HG02759 (cell line): ENCODE measurements around the gene JMY.

Experiments
- ATAC-seq: cut with Tn5 transposase; IDR thresholded peaks from one replicate; pipeline ENCODE4 v1.9.1; 2021; ENCODE audit warnings: mild to moderate bottlenecking, moderate library complexity; ENCODE audit not compliant: unreplicated experiment

The JMY gene, protein sequence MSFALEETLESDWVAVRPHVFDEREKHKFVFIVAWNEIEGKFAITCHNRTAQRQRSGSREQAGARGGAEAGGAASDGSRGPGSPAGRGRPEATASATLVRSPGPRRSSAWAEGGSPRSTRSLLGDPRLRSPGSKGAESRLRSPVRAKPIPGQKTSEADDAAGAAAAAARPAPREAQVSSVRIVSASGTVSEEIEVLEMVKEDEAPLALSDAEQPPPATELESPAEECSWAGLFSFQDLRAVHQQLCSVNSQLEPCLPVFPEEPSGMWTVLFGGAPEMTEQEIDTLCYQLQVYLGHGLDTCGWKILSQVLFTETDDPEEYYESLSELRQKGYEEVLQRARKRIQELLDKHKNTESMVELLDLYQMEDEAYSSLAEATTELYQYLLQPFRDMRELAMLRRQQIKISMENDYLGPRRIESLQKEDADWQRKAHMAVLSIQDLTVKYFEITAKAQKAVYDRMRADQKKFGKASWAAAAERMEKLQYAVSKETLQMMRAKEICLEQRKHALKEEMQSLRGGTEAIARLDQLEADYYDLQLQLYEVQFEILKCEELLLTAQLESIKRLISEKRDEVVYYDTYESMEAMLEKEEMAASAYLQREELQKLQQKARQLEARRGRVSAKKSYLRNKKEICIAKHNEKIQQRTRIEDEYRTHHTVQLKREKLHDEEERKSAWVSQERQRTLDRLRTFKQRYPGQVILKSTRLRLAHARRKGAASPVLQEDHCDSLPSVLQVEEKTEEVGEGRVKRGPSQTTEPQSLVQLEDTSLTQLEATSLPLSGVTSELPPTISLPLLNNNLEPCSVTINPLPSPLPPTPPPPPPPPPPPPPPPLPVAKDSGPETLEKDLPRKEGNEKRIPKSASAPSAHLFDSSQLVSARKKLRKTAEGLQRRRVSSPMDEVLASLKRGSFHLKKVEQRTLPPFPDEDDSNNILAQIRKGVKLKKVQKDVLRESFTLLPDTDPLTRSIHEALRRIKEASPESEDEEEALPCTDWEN

DNA sequence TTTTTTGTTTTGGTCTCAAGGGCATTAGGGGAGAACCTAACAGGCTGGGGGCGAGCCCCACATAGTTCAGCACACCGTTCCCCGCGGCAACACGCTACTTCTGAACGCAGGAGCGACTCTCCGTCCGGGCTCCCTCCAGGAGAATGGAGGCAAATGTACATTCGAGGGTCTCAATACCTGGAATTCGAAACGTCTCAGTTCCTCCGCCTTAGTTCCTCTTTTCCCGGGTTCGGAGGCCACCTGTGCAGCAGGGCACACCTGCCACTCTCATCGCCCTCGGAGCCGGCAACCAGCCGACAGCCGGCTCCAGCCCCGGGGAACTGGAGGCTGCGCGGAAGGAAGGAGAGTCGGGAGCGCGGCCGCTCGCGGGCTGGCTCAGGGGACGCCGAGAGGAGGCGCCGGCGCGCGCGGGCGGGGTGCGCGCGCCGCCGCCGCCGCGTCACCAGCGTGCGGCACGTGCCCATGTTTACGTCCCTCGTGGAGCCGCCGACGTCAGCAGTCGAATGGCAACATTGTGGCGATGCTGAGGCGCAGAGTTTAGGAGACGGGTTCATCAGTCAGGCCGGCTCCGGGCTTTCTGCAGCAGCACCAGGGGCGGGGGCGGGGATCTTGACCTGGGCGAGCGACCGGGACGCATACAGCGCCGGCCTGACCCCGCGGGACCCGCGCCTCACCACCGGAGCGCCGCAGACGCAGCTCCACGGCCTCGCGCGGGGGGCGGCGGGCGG, at the start of gene JMY:
JMY (plus strand) TSS at position 498 of the 728 bp plus-strand sequence. CDS start 520 bp downstream, outside the sequence.
- ATAC-seq, result peak; percentile 85

DNA sequence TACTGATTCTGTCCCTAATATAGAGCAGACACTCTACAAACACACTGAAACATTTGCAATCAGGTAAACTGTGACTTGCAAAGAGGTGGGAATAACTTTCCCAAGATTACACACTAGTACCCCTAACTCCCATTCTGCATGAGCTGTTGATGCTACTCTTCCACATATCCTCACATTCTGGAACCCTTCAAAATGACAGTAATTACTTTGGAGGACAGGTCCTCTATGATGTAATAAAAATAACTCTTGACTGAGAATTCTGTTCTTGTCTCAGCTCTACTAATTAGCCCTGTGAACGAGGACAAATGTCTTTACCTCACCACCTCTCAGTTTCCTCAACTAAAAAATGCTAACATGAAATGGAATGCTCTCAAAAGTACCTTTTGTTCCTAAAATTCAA, 49.5 kb upstream of the JMY start:
- ATAC-seq, result no peak

DNA sequence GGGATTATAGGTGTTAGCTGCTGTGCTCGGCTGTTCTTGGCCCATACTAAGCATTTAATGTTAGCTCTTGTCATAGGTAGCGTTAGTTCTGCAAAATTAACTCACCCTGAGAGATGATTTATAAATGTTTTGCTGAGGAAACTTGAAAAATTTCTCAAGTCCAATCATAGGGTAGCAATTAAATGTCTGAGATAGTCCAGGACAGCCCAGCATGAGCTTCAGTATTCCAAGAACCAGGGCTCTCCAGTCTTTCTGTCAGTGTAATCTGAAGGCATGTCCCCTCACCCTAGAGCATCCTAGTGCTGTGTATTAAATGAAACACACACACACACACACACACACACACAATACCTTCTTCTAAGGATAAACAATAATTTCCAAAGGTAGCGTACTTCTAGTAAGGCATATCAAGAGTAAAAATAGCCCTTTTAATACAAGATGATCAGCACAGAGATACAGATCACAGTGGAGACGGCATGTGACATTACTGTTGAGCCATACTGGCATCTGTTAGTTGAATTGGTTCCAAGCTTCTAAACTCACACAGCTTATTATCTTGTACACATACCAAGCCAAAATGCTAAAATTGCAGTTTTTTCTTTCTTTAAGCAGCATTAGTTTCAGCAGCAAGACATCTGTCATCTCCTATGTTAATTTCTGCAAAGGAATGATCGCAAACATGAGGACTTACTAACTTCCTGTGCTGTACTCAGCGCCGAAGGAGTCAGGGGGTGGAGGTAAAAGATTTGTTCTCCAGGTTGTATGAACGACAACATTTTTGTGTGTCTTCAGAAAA, 46.3 kb upstream of the JMY start:
- ATAC-seq, result no peak

DNA sequence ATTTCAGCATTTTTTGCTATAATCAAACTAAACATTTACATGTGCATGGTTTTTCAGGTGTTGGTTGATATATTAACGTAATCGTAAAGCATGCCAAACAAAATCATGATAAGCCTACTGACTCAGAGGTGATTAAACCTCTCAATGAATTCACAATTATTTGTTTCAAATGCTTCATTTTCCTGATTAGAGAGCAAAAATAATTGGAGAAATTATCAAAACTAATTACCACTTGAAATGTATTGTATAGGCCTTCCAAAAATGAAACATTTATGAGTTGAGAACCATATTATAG, 45.7 kb upstream of the JMY start:
- ATAC-seq, result no peak

DNA sequence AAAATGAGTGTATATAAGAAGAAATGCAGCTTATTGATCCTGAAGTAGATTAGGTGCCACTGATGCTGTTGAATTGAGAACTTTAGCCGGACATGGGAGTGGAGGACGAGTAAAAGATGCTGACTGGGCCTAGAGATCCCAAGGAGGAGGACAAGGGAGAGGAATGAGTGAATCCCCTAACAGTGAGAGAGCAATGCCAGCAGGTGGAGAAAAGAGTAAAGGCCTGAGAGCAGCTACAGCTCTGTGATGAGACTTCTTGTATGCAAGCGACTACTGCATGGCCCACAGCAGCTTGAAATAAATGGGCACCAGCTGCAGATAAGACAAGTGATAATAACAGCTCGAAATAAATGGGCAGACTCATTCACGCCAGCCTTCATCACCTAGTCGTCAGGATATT, 44.5 kb upstream of the JMY start:
- no peak for ATAC-seq

DNA sequence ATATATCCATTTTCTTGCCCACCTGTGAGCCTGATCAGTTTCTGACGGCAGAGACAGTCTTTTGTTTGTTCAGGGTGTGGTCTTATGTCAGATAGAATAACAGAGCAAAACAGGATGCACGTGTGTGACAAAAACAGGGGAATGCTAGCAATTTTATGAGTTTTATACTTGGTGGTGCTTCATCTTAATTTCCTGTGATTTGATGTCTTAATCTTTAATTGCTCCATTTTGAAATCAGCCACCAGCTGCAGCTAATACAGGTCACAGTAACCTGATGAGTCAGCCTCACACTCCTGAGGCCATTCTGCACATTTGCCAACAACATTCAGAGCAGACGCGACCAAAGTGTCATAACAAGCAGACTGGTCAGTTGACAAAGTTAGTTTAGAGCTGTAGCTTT, 42.3 kb upstream of the JMY start:
- ATAC-seq, result no peak

DNA sequence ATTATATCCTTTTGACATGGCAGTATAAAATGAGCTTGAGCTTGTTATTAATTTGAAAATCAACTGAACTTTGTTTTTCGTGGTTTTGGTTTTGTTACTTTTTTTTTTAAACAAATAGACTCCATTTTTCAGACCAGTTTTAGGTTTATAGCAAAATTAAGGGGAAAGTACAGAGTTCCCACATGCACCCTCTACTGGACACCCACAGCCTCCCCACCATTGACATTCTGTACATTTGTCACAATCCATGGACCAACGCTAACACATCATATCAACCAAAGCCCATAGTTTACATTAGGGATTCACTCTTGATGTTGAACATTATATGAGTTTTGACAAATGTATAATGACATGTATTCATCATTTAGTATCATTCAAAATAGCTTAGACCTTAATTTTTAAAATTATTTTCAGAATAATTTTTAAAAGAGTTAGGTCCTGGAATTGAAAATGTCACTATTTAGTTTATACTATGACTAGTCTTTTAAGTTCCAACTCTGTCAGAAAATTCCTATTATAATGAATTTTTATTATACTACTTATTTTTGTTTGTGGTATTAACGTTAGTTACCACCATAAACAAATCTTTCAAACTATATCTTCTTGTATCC, 35.3 kb upstream of the JMY start:
- no peak for ATAC-seq

DNA sequence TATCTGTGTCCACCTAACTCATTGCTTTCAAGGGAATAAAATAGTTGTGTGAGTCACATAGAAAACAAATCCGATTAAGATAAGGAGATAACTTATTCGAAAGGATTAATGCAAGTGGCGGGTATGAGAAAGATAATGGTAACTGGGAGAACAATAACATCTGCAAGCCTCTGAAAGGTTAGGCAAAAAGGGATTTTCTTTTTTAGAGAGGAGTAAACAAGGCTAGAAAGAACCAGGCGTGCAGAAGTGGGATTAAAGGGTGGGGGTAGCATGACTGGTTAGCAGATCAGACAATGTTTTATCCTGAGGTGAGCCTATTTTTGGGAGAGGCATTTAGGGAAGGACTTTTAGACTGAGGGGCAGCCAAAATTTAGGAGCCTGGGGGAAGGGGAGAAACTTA, 34.7 kb upstream of the JMY start:
- no peak for ATAC-seq

DNA sequence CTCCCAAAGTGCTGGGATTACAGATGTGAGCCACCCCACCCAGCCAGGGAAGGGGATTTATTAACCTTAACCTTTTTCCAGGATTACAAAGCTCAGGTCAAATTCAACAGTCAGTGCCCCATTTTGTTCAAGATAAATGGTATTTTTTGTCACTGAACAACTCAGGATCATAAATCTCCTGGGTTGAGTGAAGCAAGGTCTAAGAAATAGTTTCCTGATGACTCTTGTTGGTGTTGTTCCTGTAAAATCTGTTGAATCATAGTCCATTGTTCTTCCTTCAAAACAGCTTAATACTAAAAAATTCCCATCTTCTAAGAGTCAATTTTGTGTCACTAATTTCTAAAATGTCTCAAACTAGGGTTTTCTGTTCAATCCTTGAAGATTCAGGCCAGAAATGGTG, 33.9 kb upstream of the JMY start:
- no peak for ATAC-seq

DNA sequence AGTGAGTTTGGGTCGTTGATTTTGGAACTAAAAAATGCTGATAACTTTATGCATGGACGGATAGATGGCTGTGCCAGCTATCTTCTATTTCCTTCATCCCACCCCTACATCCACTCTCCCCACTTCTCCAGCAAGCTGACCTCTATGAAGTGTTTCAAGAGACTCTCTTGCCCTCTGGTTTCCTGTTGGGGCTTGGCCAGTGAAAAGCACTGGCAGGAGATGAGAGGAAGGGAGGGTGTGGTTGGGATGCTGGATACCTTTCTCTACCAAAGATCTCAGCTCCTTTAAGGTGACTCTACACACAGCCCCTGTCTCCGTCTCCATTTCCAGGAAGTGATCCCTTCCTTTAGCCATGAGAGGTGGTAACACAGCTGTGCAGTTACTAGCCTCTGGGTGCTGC, 30.0 kb upstream of the JMY start:
- no peak for ATAC-seq

DNA sequence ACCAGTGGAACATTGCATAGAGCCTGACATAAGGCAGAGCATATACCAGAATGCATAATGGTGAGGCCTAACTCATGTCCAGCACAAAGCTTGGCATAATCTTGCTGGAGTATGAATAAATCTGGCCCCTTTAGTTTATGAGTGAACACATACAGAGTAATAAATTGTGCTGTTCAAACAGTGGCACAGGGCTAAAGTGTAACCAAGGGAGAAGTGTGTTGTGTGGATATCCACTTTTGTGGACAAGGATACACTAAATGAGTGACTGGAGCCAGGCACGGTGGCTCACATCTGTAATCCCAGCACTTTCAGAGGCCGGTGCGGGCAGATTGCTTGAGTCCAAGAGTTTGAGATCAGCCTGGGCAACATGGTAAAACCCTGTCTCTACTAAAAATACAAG, 29.4 kb upstream of the JMY start:
- no peak for ATAC-seq

DNA sequence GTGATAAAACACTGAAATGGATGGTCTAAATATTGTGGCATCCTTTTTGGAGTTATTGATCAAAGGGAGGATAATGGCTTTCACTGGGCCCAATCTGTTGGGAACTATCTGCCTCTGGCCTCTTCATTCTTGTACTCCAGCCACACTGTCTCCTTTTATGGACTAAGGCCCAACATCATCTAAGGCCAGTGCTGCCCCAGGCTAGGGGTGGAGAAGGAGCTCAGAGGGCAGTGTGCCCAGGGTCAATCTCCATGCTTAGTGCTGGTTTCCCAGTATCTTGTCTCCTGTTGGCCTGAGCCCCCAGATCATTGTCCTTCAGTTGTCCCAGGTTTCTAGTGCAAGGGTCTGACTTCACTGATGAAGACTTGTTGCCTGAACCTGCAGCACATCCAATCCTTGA, 26.4 kb upstream of the JMY start:
- no peak for ATAC-seq

DNA sequence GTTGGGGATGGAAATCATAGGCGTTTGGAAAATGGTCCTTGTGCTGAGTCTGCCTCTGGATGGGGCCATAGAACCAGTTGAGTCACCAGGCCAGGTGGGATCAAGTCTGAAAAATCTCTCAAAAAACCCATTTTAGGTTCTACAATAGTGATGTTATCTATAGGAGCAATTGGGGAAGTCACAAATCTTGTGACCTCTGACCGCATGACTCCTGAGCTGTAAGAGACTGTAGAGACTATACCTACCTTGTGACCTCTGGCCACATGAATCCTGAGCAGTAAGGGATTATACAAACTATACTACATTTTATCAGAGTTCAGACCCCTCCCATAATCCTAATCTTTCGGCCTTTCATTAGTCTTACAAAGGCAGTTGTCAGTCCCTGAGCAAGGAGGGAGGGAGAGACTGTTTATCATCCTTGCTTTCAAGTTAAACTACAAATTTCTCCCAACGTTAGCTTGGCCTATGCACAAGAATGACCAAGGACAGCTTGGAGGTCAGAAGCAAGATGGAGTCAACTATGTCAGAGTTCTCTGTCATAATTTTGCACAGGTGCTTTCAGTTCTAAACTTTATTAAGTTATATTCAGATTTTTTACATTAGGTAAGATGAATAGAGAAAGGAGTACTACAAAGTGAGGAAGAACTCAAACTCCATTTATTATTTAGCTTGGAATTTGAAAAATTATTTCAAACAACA, 11.5 kb upstream of the JMY start:
- ATAC-seq, result no peak

DNA sequence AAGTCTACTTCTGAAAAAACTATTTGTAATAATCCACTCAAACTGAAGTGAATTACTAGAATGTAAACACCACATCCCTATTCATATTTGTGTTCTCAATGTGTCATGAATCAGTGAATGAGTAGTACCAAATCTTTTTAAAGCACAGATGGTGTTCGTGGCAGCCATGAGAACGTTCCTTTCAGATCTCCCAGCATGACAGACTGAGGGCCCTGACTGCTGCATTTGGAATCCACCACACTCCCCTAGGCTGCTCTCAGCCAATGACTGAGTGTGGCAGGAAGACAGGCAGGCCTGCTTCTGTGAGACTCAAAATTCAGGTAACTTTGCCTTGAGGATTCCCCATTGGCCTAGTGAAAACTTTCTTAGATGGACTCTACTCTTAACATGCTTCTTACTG, 10.9 kb upstream of the JMY start:
- no peak for ATAC-seq

DNA sequence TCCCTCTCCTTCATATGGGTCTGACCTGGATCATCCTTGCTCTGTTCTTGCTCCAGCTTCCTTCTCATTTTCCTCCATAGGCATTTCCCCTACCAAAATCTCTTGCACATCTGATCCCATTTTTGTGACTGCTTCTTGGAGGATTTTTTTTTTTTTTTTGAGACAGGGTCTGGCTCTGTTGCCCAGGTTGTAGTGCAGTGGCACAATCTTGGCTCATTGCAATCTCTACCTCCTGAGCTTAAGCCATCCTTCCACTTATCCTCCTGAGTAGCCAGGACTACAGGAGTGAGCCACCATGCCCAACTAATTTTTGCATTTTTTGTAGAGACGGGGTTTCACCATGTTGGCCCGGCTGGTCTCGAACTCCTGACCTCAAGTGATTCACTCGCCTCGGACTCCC, 10.5 kb upstream of the JMY start:
- ATAC-seq, result no peak

DNA sequence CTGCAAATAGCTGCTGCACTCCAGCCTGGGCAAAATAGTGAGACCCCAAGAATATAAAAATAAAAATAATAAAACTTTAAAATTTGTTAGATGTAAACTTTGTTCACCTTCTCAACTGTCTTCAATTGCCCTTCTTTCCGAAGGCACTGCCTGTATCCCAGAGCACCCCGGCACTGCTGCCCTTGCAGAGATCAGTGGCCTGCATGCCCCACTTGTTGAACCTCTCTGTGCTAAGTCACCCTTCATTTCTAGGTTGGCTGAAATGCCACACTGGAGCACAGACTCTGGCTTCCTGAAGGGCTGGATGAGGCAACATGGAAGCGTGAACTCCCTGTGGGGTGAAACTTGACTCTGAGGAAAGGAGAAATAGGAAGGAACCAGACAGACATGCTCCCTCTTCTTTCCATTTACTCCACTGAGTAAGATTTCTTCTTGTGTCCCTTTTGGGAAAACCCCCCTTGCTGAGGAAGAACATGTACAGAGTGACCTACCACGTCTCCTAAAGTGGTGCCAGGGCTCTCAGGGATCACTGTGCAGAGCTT, 8.4 kb upstream of the JMY start:
- ATAC-seq, result no peak

DNA sequence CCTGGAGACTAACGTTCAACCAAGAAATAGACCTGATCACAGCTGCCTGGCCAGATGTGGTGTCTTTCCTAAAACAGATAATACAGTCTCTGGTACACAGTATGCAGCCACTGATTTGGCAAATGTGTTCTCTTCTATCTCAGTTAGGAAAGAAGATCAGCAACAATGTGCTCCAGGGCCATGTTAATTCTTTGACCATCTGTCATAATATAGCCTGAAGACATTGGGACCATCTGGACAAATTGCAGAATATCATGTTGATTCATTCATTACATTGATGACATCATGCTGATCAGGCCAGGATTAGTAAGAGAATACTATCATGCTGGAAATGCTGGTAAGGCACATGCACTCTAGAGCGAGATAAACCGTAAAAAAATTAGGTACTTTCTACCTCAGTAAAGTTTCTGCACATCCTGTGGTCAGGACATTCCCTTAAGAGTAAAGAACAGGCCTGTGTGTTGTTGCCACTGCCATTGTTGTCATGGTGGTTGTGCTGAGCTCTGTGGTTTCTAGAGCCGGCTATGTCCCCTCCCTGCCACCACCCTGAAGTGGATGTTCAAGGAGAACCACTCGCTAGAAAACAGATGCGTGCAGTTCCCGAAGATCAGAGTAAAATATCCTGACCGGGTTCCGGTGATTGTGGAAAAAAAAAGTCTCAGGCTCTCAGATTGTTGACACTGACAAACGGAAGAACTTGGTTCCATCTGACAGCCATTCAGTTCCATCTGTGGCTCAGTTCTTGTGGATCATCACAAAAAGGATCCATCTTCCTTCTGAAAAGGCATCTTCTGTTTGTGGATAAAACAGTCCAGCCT, 6.4 kb upstream of the JMY start:
- ATAC-seq, result peak; percentile 85

DNA sequence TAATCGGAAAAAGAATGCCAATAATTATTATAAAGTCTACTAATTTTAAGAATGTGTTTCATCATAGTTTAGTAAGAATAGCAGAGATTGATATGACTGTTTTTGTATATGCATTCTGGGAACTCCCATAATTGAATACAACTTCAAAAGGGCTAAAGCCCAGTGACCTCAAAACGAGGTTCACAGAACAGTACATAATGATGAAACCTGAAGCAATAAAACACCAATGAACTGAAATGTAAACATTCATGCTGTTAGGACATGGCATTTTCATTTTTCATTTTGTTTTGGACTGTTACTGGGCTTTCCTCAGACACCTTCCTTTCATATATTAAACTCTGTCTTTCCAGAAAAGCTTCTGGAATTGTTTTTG, 684 bp upstream of the JMY start:
- ATAC-seq, result no peak
